CD8-positive, alpha-beta memory T cell (primary cell): Measurements from ENCODE around the gene SMARCA2. TPM values are rescaled to one million over a fixed set of nuclear protein-coding genes. Genes with fewer than 3 reads are reported as not detected.

ENCODE experiments used
- CTCF ChIA-PET: fragments of 350-600 bp; sonication (Branson Sonifier 250); formaldehyde crosslinking; loops from one replicate; lab custom pipeline; 2021; ENCODE audit warnings: antibody characterized with exemption; lab: Charles Lee
- POLR2A ChIA-PET: fragments of 350-600 bp; sonication (Branson Sonifier 250); formaldehyde crosslinking; loops from one replicate; lab custom pipeline; 2021; ENCODE audit warnings: antibody characterized with exemption; lab: Charles Lee
- DNase-seq, 5 donors: peaks; one replicate each; pipeline versions ENCODE4 v3.0.0 to v3.0.0-alpha.2; 2020 to 2022; ENCODE audit warnings: mixed read lengths in 1 of 5
- H3K27ac ChIP-seq: one replicate; pipeline ENCODE4 v1.7.0; 2013; ENCODE audit warnings: low read depth, mild to moderate bottlenecking, low read length, moderate library complexity
- H3K27me3 ChIP-seq: 2 replicates; pipeline ENCODE4 v1.7.0; 2013; ENCODE audit warnings: low read length, mild to moderate bottlenecking; ENCODE audit not compliant: insufficient read depth, poor library complexity, severe bottlenecking
- H3K36me3 ChIP-seq: 2 replicates; pipeline ENCODE4 v1.7.0; 2013; ENCODE audit warnings: mild to moderate bottlenecking, low read length, moderate library complexity; ENCODE audit not compliant: insufficient read depth
- H3K4me1 ChIP-seq: 2 replicates; pipeline ENCODE4 v1.7.0; 2013; ENCODE audit warnings: mild to moderate bottlenecking, low read length, moderate library complexity; ENCODE audit not compliant: insufficient read depth
- H3K4me3 ChIP-seq: 2 replicates; pipeline ENCODE4 v1.7.0; 2013; ENCODE audit warnings: mild to moderate bottlenecking, low read length
- H3K9me3 ChIP-seq: 2 replicates; pipeline ENCODE4 v1.7.0; 2013; ENCODE audit warnings: mild to moderate bottlenecking, low read length
- H3K27ac Mint-ChIP-seq, 8 donors: one replicate each; pipeline ENCODE4 v1.8.0; 2020 to 2021; ENCODE audit warnings: mixed read lengths in 8 of 8, mild to moderate bottlenecking in 6 of 8, inconsistent platforms in 3 of 8, moderate library complexity in 3 of 8
- H3K27me3 Mint-ChIP-seq, 2 donors: one replicate each; pipeline ENCODE4 v1.8.0; 2020 to 2021; ENCODE audit warnings: mixed read lengths in 2 of 2, mild to moderate bottlenecking in 1 of 2, moderate library complexity in 1 of 2
- H3K36me3 Mint-ChIP-seq, 3 donors: one replicate each; pipeline ENCODE4 v1.8.0; 2020 to 2021; ENCODE audit warnings: mixed read lengths in 3 of 3, inconsistent platforms in 1 of 3, mild to moderate bottlenecking in 1 of 3
- H3K4me1 Mint-ChIP-seq, 3 donors: one replicate each; pipeline ENCODE4 v1.8.0; 2020 to 2021; ENCODE audit warnings: mixed read lengths in 3 of 3, inconsistent platforms in 1 of 3, mild to moderate bottlenecking in 1 of 3
- H3K4me3 Mint-ChIP-seq, 7 donors: one replicate each; pipeline ENCODE4 v1.8.0; 2020 to 2021; ENCODE audit warnings: mixed read lengths in 7 of 7, mild to moderate bottlenecking in 6 of 7, moderate library complexity in 4 of 7, inconsistent platforms in 2 of 7
- H3K9me3 Mint-ChIP-seq, 5 donors: one replicate each; pipeline ENCODE4 v1.8.0; 2020 to 2022; ENCODE audit warnings: mixed read lengths in 5 of 5, mild to moderate bottlenecking in 3 of 5, moderate library complexity in 2 of 5, inconsistent platforms in 1 of 5
- polyA plus RNA-seq: library from polyadenylated mRNA; unstranded; fragments of 300-500 nt; fragmentation: Illumina TruSeq; gene quantifications from one replicate; pipeline ENCODE4 v1.2.3, GENCODE V29; 2021
- total RNA-seq, 2 experiments: library from RNA; stranded (reverse); gene quantifications; one replicate each; pipeline ENCODE4 v1.2.3, GENCODE V29; 2021

Gene SMARCA2
- total and polyA plus RNA-seq, 3 experiments from 2014 or later = 56.7 to 156 (median 145) TPM

GRCh38 chr9:1979741-1980367 is 35.3 kb upstream of the SMARCA2 start:
- H3K4me1 Mint-ChIP-seq = peaks cover 0 to 4% (median 0%) of the 10 kb centered on the region in 3 donors
- CTCF ChIA-PET = no interaction called here
- H3K27ac Mint-ChIP-seq = no peak overlapping the region

GRCh38 chr9:1980387-1980786 is 34.8 kb upstream of the SMARCA2 start:
- peaks cover 0 to 4% (median 0%) of the 10 kb centered on the region in 3 donors for H3K4me1 Mint-ChIP-seq
- no peak overlapping the region for H3K4me3 Mint-ChIP-seq
- ChIA-PET CTCF (no interaction called here), POLR2A (no interaction called here)
- no peak overlapping the region for H3K27ac Mint-ChIP-seq
- H3K36me3 ChIP-seq = no peaks in the 10 kb centered on the region
- H3K27me3 Mint-ChIP-seq = peaks cover 0 to 2% of the 10 kb centered on the region in 2 donors
- H3K9me3 Mint-ChIP-seq = no peaks in the 10 kb centered on the region
- no peaks in the 10 kb centered on the region for H3K4me1 ChIP-seq
- H3K9me3 ChIP-seq = no peaks in the 10 kb centered on the region
- H3K4me3 ChIP-seq = no peak overlapping the region
- no peaks in the 10 kb centered on the region for H3K27me3 ChIP-seq
- H3K36me3 Mint-ChIP-seq = no peaks in the 10 kb centered on the region
- DNase-seq = no peak
- no peak overlapping the region for H3K27ac ChIP-seq

More at GRCh38 chr9:1979741-1980367, 35.3 kb upstream of the SMARCA2 start:
- DNase-seq = no peak
- H3K4me3 ChIP-seq = no peak overlapping the region
- H3K9me3 ChIP-seq = no peaks in the 10 kb centered on the region
- H3K27ac ChIP-seq = no peak overlapping the region
- Mint-ChIP-seq H3K27me3 (peaks cover 0 to 2% of the 10 kb centered on the region in 2 donors), H3K36me3 (no peaks in the 10 kb centered on the region), H3K9me3 (no peaks in the 10 kb centered on the region), H3K4me3 (no peak overlapping the region)
- H3K36me3 ChIP-seq = no peaks in the 10 kb centered on the region
- POLR2A ChIA-PET = no interaction called here
- H3K27me3 ChIP-seq = no peaks in the 10 kb centered on the region
- no peaks in the 10 kb centered on the region for H3K4me1 ChIP-seq

GRCh38 chr9:1982074-1982473 is 33.1 kb upstream of the SMARCA2 start:
- peaks cover 0 to 5% of the 10 kb centered on the region in 2 donors for H3K27me3 Mint-ChIP-seq
- H3K9me3 Mint-ChIP-seq = no peaks in the 10 kb centered on the region
- no peaks in the 10 kb centered on the region for H3K36me3 Mint-ChIP-seq
- Histone ChIP-seq H3K9me3 (no peaks in the 10 kb centered on the region), H3K27ac (no peak overlapping the region), H3K4me1 (no peaks in the 10 kb centered on the region), H3K27me3 (no peaks in the 10 kb centered on the region), H3K36me3 (no peaks in the 10 kb centered on the region), H3K4me3 (no peak overlapping the region)
- ChIA-PET CTCF (no interaction called here), POLR2A (no interaction called here)
- no peak overlapping the region for H3K4me3 Mint-ChIP-seq
- H3K27ac Mint-ChIP-seq = no peak overlapping the region
- H3K4me1 Mint-ChIP-seq = peaks cover 0 to 4% (median 0%) of the 10 kb centered on the region in 3 donors
- DNase-seq = no peak

- no peaks in the 10 kb centered on the region for H3K36me3 Mint-ChIP-seq
- no peak overlapping the region for H3K27ac Mint-ChIP-seq
- H3K27me3 Mint-ChIP-seq = peaks cover 5 to 6% of the 10 kb centered on the region in 2 donors
- Histone ChIP-seq H3K9me3 (no peaks in the 10 kb centered on the region), H3K27ac (no peak overlapping the region), H3K4me1 (no peaks in the 10 kb centered on the region), H3K4me3 (no peak overlapping the region), H3K36me3 (no peaks in the 10 kb centered on the region), H3K27me3 (no peaks in the 10 kb centered on the region)
- no peak for DNase-seq
- ChIA-PET POLR2A (no interaction called here), CTCF (no interaction called here)
- H3K4me3 Mint-ChIP-seq = no peak overlapping the region
- H3K4me1 Mint-ChIP-seq = peaks cover 0 to 4% (median 0%) of the 10 kb centered on the region in 3 donors
- H3K9me3 Mint-ChIP-seq = no peaks in the 10 kb centered on the region
Measured at GRCh38 chr9:1986341-1986740, 28.8 kb upstream of the SMARCA2 start.

GRCh38 chr9:1989500-1989899 is 25.6 kb upstream of the SMARCA2 start:
- H3K4me1 ChIP-seq = no peaks in the 10 kb centered on the region
- H3K27ac Mint-ChIP-seq = no peak overlapping the region
- H3K4me3 Mint-ChIP-seq = no peak overlapping the region
- CTCF ChIA-PET = no interaction called here
- no peak overlapping the region for H3K27ac ChIP-seq
- peaks cover 5 to 8% of the 10 kb centered on the region in 2 donors for H3K27me3 Mint-ChIP-seq
- no peaks in the 10 kb centered on the region for H3K9me3 Mint-ChIP-seq
- H3K4me3 ChIP-seq = no peak overlapping the region
- no peaks in the 10 kb centered on the region for H3K9me3 ChIP-seq
- H3K36me3 ChIP-seq = no peaks in the 10 kb centered on the region
- POLR2A ChIA-PET = no interaction called here
- no peak for DNase-seq
- no peaks in the 10 kb centered on the region for H3K27me3 ChIP-seq
- H3K4me1 Mint-ChIP-seq = no peaks in the 10 kb centered on the region
- H3K36me3 Mint-ChIP-seq = no peaks in the 10 kb centered on the region

GRCh38 chr9:1994180-1994579 is 21.0 kb upstream of the SMARCA2 start:
- Mint-ChIP-seq H3K27ac (peak overlapping the region in 1 of 8 donors; percentile 41), H3K27me3 (peaks cover 0 to 1% of the 10 kb centered on the region in 2 donors), H3K4me1 (no peaks in the 10 kb centered on the region), H3K4me3 (no peak overlapping the region), H3K9me3 (no peaks in the 10 kb centered on the region), H3K36me3 (no peaks in the 10 kb centered on the region)
- CTCF ChIA-PET = no interaction called here
- no peaks in the 10 kb centered on the region for H3K9me3 ChIP-seq
- no peak overlapping the region for H3K27ac ChIP-seq
- H3K36me3 ChIP-seq = no peaks in the 10 kb centered on the region
- POLR2A ChIA-PET = no interaction called here
- no peaks in the 10 kb centered on the region for H3K4me1 ChIP-seq
- no peak for DNase-seq
- no peak overlapping the region for H3K4me3 ChIP-seq
- H3K27me3 ChIP-seq = no peaks in the 10 kb centered on the region

GRCh38 chr9:1995084-1995483 is 20.1 kb upstream of the SMARCA2 start:
- H3K9me3 ChIP-seq = no peaks in the 10 kb centered on the region
- Mint-ChIP-seq H3K36me3 (peaks cover 0 to under 1% (median 0%) of the 10 kb centered on the region in 3 donors), H3K27me3 (peaks cover 0 to 2% of the 10 kb centered on the region in 2 donors), H3K9me3 (no peaks in the 10 kb centered on the region), H3K4me3 (no peak overlapping the region), H3K4me1 (no peaks in the 10 kb centered on the region), H3K27ac (no peak overlapping the region)
- DNase-seq = no peak
- H3K4me1 ChIP-seq = no peaks in the 10 kb centered on the region
- H3K27me3 ChIP-seq = no peaks in the 10 kb centered on the region
- no peaks in the 10 kb centered on the region for H3K36me3 ChIP-seq
- ChIA-PET POLR2A (no interaction called here), CTCF (no interaction called here)
- no peak overlapping the region for H3K27ac ChIP-seq
- no peak overlapping the region for H3K4me3 ChIP-seq

GRCh38 chr9:1996156-1996555 is 19.0 kb upstream of the SMARCA2 start:
- Mint-ChIP-seq H3K27me3 (peaks cover 0 to 6% of the 10 kb centered on the region in 2 donors), H3K4me3 (no peak overlapping the region), H3K9me3 (no peaks in the 10 kb centered on the region), H3K4me1 (no peaks in the 10 kb centered on the region), H3K27ac (no peak overlapping the region), H3K36me3 (peaks cover 0 to 6% (median 0%) of the 10 kb centered on the region in 3 donors)
- Histone ChIP-seq H3K4me3 (no peak overlapping the region), H3K4me1 (no peaks in the 10 kb centered on the region), H3K27me3 (no peaks in the 10 kb centered on the region), H3K9me3 (no peaks in the 10 kb centered on the region), H3K36me3 (no peaks in the 10 kb centered on the region), H3K27ac (no peak overlapping the region)
- ChIA-PET POLR2A (no interaction called here), CTCF (no interaction called here)
- DNase-seq = no peak
